ENCODE results near the gene PARVA.

- TF ChIP-seq CTCF (IDR thresholded peaks at IDR 0.05) (no peak), NFYB (CRISPR knock-in tag; conservative IDR thresholded peaks at IDR 0.05; ENCODE audit: low read depth) (no peak), ATF1 (CRISPR knock-in tag; IDR thresholded peaks at IDR 0.05) (no peak), ZNF317 (CRISPR knock-in tag; IDR thresholded peaks at IDR 0.05; ENCODE audit: borderline replicate concordance, low read depth) (no peak), SP1 (CRISPR knock-in tag; conservative IDR thresholded peaks at IDR 0.05) (no peak), USF1 (CRISPR knock-in tag; IDR thresholded peaks at IDR 0.05) (no peak), IRF2 (CRISPR knock-in tag; IDR thresholded peaks at IDR 0.05; ENCODE audit: borderline replicate concordance, low read depth) (no peak), USF2 (CRISPR knock-in tag; IDR thresholded peaks at IDR 0.05) (no peak), FOXP4 (CRISPR knock-in tag; IDR thresholded peaks at IDR 0.05) (no peak), ZNF281 (CRISPR knock-in tag; IDR thresholded peaks at IDR 0.05) (no peak)
Measured at GRCh38 chr11:12402691-12403120, 25.3 kb downstream of the PARVA start.

All from WTC11 (cell line).